ENCODE measurements around the gene TENT4A. TPM values are rescaled to one million over a fixed set of nuclear protein-coding genes. Genes with fewer than 3 reads are reported as not detected.

The TENT4A gene
- total RNA-seq, 1 donor from 2014 or later, result 15.7 TPM

Other genes starting within 250 kb of the TENT4A start
- 29.7 TPM for gene NSUN2, start 80.4 kb upstream of the TENT4A start, total RNA-seq
- 35.4 TPM for gene SRD5A1, start 80.0 kb upstream of the TENT4A start, total RNA-seq